Activated gamma-delta T cell treated with Interleukin-2 at 50 U/mL for 16 hours (primary cell): ENCODE data around the gene SORBS1.

Experiments used
- DNase-seq: peaks from one replicate; pipeline ENCODE4 v3.0.0-alpha.2; 2020

The SORBS1 gene

GRCh38 chr10:95305606-95306317 is 255.4 kb downstream of the SORBS1 start:
- DNase-seq = no peak

DNA sequence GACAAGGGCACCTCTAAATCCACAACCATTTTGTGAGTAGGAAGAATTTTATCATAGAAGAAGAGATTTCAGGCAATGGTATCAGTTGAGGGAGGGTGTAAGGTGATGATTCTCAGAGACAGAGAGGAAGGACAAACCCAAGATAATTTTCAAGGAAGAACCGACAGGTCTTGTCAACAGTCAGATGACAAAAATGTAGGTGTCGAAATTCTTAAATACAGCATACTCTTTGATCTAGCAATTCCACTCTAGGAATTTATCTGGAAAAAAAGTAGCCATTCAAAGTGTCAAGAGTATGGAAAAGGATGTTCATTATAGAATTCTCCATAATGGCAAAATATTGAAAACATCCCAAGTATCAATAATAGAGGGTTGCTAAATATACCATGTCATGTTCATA is 256.2 kb downstream of the SORBS1 start:
- no peak for DNase-seq

GRCh38 chr10:95304463-95304862 is 256.7 kb downstream of the SORBS1 start:
- no peak for DNase-seq

DNA sequence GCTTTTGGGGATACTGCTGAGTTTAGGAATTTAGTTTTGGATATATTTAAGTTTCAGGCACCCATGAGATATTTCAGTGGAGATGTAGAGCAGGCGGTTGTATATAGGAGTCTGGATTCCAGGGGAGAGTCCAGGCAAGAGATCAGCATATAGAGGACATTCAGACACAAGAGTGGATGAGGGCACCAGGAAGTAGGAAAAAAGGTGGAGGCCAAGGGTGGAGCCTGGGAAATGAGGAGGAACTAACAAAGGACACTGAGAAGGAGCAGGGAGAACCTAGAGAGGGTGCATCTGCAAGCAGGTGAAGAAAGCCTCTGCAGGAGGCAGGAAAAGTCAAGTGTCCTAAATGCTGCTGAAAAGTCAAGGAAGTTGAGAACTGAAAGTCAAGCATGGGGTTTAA is 257.2 kb downstream of the SORBS1 start:
- no peak for DNase-seq

DNA sequence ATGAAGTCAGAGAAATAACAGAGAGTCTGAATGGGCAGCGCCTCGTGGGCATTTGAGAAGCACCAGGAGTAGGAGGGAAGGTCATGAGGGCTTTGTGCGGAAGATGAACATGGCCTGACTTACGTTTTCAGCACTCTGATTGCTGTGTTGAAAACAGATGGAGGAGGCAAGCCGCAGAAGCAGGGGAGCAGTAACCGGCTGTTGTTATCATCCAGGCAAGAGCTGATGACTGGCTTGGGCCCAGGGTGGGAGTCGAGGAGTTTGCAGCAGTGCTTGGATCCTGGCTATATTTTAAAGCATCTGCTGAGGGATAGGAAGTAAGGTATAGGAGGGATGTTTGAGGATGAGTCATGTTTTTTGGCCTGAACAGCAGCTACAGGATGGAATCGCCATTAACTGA is 257.6 kb downstream of the SORBS1 start:
- no peak for DNase-seq

- DNase-seq = no peak
These were observed 261.1 kb downstream of the SORBS1 start for GRCh38 chr10:95300022-95300539.

GRCh38 chr10:95297402-95297801 is 263.8 kb downstream of the SORBS1 start:
- DNase-seq = no peak

GRCh38 chr10:95296764-95297163 is 264.4 kb downstream of the SORBS1 start:
- DNase-seq = no peak

DNA sequence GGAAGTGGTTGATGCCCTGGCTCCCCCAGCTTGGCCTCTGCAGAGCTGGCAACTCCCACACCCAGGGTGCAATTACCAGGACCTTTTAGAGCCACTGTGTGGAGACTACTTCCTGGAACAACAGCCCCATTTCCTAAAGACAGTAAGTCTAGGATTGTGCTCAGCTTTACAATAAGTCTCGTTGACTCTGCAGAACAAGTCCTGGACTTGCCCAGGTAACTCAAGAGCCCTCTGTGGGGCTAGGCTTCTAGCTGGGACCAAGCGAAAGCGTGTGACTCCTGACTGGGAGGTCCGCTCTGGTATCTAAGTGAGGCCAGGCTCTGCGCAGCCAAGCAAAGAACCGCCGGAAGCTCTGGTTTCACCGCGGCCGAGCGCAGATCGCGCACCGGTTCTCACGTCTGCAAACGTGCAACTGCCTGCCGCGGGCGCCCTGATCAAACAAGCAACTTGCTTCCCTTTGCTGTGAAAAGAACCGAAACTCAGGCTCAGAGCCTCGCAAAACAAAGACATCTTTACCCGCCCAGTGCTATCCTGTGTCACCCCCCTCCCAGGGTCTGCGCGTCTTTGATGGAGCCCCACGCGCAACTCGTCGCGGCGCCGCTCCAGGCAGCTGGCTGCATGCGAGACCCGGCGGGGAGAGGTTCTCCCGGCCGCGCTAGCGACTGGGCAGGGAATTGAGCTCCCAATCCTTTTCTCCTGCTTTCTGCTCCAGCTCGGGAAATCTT is 266.0 kb downstream of the SORBS1 start:
- DNase-seq = peak; percentile 40

DNA sequence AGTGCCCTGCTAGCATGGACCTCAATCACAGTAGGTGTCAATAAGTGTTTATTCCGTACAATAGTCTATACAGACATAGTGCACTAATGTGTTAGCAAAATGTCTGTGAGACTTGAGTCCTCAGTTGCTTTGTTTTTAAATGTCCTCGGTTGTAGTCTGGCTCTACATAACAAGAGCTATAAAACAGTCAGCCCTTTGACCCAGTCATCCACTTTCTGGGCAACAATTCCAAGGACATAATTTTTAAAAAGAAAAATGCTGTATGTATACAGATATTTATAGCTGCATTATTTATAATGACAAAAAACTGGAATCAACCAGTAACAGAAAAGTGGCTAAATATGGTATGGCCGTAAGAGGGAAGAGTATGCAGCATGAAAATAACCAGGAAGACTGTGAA is 267.5 kb downstream of the SORBS1 start:
- no peak for DNase-seq

DNA sequence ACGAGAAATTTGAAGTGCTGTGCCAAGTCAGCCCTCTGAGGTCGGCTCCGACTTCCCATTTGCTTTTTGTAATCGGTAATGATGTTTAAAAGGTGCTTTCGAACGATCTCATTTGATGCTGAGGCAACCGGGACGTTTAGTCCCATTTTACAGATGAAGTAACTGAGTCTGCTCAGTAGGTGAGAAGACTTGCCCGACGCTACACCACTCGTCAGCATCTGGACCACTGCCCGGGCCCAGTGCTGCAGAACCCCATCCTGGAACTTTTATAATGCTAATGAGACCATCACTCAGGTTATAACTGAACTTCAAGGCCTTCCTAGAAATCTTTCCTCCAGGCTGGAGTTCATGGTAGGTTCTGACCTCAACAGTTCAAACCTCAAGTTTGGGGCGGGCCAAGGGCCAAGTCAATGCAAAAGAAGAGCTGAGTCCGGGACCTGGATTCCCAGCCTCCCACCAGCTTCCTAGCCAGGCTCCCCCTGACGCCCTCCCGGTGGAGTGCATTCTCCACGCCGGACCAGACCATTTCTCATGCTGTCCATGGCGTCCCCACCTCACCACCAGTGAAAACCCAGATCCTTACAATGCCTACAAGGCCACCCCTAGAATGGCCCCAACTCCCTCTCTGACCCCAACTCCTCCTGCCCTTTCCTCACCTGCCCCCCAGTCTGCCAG is 269.7 kb downstream of the SORBS1 start:
- no peak for DNase-seq

DNA sequence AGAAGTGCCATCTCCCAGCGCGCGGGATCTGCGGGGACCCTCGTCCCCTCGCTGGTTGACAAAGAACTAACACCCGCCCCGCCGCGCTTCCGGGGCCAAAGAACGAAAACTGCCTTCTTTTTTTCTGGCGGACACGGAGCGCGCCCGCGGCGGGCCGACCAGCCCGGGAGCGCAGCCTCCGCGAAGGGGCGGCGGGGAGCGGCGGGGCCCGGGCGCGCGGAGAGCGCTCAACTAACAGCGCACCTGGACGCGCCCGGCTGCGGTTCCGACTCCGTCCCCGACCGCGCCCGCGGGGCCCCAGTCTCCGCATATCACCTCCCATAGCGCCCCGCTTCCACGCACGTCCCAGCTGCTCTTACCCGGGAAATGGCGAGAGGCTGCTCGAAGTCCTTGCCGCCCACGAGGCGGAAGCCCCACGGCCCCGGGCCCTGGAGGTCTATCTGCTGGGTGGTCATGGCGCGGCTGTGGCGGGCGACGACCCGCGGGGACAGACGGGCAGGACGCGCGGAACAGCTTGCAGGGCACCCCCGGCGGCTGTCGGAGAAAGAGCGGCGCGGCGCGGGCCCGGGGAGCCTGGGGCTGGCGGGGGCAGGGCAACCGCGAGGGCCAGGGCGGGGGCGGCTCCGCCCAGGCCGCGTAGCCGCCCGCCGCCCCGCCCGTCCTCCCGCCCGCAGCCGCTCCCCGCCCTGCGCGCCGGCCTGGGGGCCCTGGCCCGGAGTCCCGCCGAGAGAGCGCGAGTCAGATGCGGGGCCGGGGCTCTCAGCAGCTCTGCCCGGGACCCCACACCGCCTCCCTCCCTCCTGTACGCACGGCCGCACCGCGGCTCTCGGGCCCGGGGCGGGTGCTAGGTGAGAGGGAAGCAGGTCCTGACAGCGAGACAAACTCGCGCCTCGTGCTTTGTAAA is 270.5 kb downstream of the SORBS1 start, which contains the start of gene PDLIM1:
Gene PDLIM1, minus strand, starts transcription at position 543 of the 904 bp plus-strand sequence. Its CDS starts 88 bp downstream, at position 455.
- peak; percentile 22 for DNase-seq

GRCh38 chr10:95289921-95290421 is 271.2 kb downstream of the SORBS1 start:
- DNase-seq = no peak

DNA sequence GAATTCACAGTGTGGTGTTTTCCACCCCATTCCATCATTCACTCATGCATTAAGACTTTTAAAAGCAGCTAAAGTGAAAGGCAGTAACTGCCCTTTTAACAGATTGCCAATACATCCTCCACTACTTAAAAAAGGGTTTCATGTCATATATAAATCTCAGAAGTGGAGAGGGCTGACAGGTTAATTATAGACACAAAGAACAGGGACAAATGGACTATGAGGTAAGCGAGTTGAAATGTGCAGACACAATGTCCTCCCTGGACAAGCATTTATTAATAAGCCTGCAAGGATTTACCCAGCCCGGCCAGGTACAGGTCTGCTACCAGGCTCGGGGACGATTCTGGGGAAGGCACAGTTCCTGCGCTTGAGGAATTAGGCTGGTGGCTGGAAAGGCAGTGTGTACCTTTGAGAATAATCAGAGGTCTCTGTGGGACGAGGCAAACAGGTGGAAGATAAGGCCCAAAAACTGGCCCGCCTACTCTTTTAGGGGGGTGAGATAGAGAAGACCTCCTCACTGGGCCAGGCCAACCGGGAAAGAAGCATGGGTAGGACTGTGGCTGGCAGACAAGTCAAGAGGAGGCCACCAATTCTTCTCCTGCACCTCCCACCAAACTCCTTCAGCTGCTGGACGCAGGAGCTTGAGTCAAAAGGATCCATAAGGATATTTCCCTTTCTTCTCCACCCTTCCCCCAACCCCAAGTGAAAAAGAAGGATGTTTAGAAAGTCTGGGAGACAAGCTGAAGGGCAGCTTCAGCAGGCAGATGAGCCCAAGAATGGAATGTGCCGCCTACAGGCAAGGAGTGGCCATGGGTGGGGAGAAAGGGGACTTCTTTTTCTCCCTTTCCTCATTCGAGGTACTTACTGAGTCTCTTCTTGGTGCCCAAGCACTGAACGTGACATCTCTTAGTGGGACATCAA is 271.9 kb downstream of the SORBS1 start:
- DNase-seq = no peak

DNA sequence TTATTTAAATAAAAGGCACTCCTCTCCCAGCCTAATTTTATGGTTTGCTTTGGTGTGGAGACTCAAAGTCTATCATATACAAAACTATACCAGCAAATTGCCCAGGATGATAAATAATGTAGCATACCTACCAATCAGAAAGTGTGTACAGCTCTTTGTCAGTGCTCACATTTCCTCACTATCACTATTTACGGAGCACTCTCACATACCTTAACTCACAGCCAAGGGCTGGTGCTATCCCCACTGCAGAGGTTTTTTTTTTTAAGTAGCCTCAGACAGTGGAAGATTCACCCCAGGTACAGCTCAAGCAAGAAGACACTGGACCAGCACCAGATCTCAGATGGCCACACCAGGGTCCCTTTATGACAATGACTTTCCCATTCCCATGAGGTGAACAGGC is 272.9 kb downstream of the SORBS1 start:
- no peak for DNase-seq

DNA sequence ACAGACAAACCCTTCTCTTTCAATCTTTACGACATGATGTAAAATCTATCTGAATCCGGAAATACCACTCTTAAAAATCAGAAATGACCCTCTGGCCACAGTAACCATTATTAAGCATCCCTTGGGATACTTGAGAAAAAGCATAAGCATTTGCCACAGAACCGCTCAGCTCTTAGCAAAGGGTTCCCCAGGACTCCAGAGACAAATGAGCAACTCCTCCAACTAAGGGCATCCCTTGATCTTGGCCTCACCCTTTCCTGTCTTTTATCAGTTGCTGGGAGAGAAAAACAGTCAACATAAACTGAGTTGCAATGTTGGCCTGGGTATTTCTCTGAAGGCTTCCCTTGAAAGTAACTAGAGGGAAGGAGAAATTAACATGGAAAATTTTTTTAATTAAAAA is 273.9 kb downstream of the SORBS1 start:
- no peak for DNase-seq

GRCh38 chr10:95286707-95287106 is 274.5 kb downstream of the SORBS1 start:
- no peak for DNase-seq

- DNase-seq = no peak
These were observed 275.6 kb downstream of the SORBS1 start for GRCh38 chr10:95285556-95285955.

- DNase-seq = no peak
These were observed 276.4 kb downstream of the SORBS1 start for GRCh38 chr10:95284807-95285206.

- DNase-seq = no peak
These were observed 279.1 kb downstream of the SORBS1 start for GRCh38 chr10:95282107-95282506.

GRCh38 chr10:95281206-95281605 is 280.0 kb downstream of the SORBS1 start:
- no peak for DNase-seq
